GM06990 (cell line): ENCODE results near the gene SAMMSON.

Experiments
- DNase-seq: peaks from one replicate; pipeline ENCODE4 v3.0.0-alpha.2; 2011; ENCODE audit not compliant: insufficient read length; ENCODE audit errors: extremely low read depth
- H3K27me3 ChIP-seq: replicated peaks from 2 replicates; pipeline ENCODE4 v1.6.0; 2011; ENCODE audit warnings: low read length; ENCODE audit not compliant: control insufficient read depth, insufficient read depth
- H3K36me3 ChIP-seq: 2 replicates; pipeline ENCODE4 v1.5.1; 2011; ENCODE audit warnings: low read length; ENCODE audit not compliant: control insufficient read depth, insufficient read depth
- H3K4me3 ChIP-seq: replicated peaks from 2 replicates; pipeline ENCODE4 v1.5.1; 2011; ENCODE audit warnings: low read depth, mild to moderate bottlenecking, control low read depth, low read length
- TF ChIP-seq, protein P1 (sequence below): IDR thresholded peaks from 2 replicates; pipeline ENCODE4 v1.5.1; 2011; ENCODE audit warnings: low read length, control low read depth, mild to moderate bottlenecking, inconsistent platforms; ENCODE audit not compliant: insufficient read depth, poor library complexity, severe bottlenecking

The SAMMSON gene

DNA sequence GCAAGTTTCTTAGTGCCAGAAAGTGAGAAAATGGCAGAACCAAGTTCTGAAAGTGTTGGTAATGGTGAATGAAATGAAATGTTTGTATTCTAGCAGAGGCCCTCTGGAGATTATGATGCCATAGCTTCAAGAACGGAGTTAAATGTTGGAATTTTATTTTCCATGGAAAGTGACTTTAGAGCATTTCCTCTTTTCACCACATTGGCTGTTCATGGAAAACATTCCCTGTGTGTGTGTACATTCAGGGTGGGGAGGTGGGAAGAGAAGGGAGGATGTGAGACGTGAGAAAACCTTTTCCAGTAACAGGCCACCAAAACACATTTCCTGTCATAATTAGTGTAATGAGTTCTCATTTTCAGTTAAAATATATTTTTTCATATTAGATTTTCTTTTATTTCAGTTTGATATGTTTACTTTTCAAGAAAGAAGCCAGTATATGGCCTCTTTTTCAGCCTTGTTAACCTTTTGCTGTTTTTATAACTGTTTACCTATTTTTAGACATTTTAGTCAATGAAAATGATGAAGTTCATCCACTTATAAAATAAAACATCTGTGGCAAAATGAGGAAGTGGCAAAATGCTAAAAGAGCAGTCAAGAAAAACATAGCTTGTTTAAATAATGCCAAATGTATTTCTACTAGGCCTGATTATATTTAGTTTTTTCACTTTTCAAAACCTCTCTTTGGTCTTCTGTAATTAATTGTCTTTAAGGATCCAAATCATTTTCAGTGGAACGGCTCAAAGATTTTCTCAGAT is 21.6 kb downstream of the SAMMSON start:
- Histone ChIP-seq H3K4me3 (no peak overlapping the region), H3K27me3 (no peaks in the 10 kb centered on the region)
- no peak for DNase-seq

DNA sequence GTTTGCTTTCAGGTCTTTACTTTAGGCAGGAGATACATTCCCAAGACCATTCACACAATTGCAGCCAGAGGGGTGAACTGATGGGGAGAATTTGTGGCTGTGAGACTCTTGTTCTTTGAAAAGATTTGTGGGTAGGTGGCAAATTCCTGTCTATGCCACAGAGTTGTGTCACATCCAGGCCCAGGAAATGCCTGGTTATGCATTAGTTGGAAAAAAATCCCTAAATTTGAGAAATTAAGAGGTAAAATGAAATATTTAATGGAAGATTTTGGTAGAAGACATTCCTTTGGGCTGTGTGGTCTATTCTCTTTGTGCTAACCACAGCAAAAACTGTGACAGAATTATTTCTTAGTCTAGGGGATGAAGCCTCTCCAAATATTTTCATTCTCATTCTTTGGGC is 28.8 kb downstream of the SAMMSON start:
- TF ChIP-seq, protein P1, sequence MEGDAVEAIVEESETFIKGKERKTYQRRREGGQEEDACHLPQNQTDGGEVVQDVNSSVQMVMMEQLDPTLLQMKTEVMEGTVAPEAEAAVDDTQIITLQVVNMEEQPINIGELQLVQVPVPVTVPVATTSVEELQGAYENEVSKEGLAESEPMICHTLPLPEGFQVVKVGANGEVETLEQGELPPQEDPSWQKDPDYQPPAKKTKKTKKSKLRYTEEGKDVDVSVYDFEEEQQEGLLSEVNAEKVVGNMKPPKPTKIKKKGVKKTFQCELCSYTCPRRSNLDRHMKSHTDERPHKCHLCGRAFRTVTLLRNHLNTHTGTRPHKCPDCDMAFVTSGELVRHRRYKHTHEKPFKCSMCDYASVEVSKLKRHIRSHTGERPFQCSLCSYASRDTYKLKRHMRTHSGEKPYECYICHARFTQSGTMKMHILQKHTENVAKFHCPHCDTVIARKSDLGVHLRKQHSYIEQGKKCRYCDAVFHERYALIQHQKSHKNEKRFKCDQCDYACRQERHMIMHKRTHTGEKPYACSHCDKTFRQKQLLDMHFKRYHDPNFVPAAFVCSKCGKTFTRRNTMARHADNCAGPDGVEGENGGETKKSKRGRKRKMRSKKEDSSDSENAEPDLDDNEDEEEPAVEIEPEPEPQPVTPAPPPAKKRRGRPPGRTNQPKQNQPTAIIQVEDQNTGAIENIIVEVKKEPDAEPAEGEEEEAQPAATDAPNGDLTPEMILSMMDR = no peak
- no peak for DNase-seq
- H3K36me3 ChIP-seq = no peaks in the 10 kb centered on the region
- no peaks in the 10 kb centered on the region for H3K27me3 ChIP-seq
- H3K4me3 ChIP-seq = no peak overlapping the region

More for the DNA sequence above, 21.6 kb downstream of the SAMMSON start:
- TF ChIP-seq, protein P1 = no peak
- no peaks in the 10 kb centered on the region for H3K36me3 ChIP-seq

DNA sequence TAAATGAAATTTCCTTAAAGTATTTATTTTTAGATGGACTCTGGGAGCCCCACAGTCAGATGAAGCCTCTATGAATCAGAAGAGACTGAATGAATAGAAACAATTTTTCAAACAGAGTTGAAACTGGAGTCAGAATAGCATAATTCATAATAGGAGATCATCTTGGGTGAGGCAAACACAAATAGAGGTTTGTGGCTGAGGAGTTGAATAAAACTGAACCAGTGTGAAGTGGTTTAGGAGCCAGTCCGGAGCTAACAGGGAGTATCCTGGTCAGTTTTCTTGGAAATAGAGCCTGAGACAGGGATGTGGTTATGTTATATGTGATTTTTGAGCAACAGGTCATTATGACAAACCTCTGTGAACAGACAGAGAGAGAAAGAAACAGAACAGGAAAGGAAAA is 39.2 kb downstream of the SAMMSON start:
- Histone ChIP-seq H3K27me3 (no peaks in the 10 kb centered on the region), H3K4me3 (no peak overlapping the region), H3K36me3 (no peaks in the 10 kb centered on the region)
- TF ChIP-seq, protein P1 = no peak
- no peak for DNase-seq

DNA sequence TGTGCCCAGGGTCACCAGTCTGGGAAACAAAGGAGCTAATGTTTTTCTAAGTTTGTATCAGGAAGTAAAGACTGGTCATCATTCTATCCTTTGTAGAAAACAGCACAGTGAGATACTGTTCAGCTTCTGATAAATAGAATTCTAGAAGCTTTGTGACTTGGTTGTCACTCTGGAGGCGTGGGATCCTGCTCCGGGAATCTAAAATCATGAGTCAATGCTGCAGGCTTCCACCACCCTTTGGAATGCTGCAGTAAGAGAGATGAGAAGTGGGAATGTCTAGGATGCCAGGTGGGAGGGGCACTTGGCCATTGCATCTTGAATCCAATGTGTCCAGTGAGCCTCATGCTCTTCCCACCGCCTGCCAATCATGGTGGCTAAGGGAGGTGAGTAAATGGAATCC is 40.9 kb downstream of the SAMMSON start:
- no peaks in the 10 kb centered on the region for H3K36me3 ChIP-seq
- no peaks in the 10 kb centered on the region for H3K27me3 ChIP-seq
- no peak for DNase-seq
- H3K4me3 ChIP-seq = no peak overlapping the region
- TF ChIP-seq, protein P1 = no peak

DNA sequence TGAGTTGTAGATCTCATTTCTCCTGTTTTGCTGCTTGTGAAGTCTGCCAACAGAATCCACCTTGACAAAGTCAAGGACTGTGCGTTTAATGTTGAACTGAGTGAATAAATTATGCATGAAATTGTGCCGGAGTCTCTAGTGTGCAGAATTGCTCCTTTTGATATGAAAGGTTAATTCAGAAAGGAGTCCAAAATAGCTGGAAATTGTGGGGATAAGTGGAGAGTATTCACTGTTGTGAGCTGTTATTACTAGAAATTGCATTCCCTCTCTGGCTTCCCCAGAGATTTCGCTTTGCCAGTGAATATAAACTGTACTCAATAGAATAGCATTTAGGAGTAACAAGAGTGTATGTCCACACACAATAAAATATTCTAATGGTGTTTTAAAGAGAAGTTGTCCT is 43.1 kb downstream of the SAMMSON start:
- no peaks in the 10 kb centered on the region for H3K27me3 ChIP-seq
- H3K36me3 ChIP-seq = no peaks in the 10 kb centered on the region
- no peak overlapping the region for H3K4me3 ChIP-seq
- TF ChIP-seq, protein P1 = no peak
- no peak for DNase-seq

DNA sequence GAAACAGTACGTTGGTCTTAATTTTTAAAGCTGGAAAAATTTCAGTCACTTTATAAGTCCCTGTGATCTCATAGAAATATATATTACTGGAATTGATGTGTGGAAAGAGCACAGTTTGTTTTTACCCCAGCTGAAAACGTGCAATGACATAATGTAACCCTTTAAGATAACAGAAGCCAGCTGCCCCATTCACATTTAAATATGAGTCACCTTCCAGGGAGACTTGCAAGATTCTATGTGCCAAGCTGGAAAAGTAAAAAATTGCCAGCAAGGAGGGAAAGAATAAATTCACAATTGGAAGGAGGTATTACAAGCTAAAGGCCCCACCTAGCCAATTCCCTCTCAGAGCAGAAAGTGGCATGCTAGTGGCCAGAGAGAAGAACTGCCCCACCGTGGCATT is 50.2 kb downstream of the SAMMSON start:
- Histone ChIP-seq H3K36me3 (no peaks in the 10 kb centered on the region), H3K4me3 (no peak overlapping the region), H3K27me3 (no peaks in the 10 kb centered on the region)
- no peak for DNase-seq
- TF ChIP-seq, protein P1 = no peak
